Panc1 (cell line): ENCODE data around the gene WIPF2. TPM values are rescaled to one million over a fixed set of nuclear protein-coding genes. Genes with fewer than 3 reads are reported as not detected.

Source experiments
- ATAC-seq: fragments of 200-7000 bp; cut with Tn5 transposase; 2 replicates; pipeline ENCODE4 v1.9.1; 2020; ENCODE audit warnings: mild to moderate bottlenecking, moderate library complexity
- BruUV-seq: library from RNA; stranded (reverse); fragments of 400-500 nt; replicated peaks from 2 replicates; lab custom pipeline; 2021; lab: Mats Ljungman, UMichigan
- CTCF ChIA-PET: fragments of 300-600 bp; sonication (Branson Sonifier 250); formaldehyde crosslinking; loops from one replicate; lab custom pipeline; 2022; ENCODE audit warnings: antibody characterized with exemption; lab: Charles Lee
- POLR2A ChIA-PET: fragments of 300-600 bp; sonication (Branson Sonifier 250); formaldehyde crosslinking; loops from one replicate; lab custom pipeline; 2022; ENCODE audit warnings: antibody characterized with exemption; lab: Charles Lee
- DNase-seq: peaks from one replicate; pipeline ENCODE4 v3.0.0-alpha.2; 2010; ENCODE audit warnings: low read depth, low spot score
- H3K27ac ChIP-seq: 2 replicates; pipeline ENCODE4 v1.5.1; 2011; ENCODE audit warnings: mild to moderate bottlenecking, low read length, inconsistent platforms
- H3K27me3 ChIP-seq: fragments of 200-500 bp; sonication (Bioruptor generic); 2 replicates; pipeline ENCODE4 v1.6.0; 2014; ENCODE audit warnings: low read length, inconsistent platforms; ENCODE audit not compliant: control insufficient read depth, insufficient read depth
- H3K36me3 ChIP-seq: fragments of 200-500 bp; sonication (Bioruptor generic); 2 replicates; pipeline ENCODE4 v1.5.1; 2014; ENCODE audit warnings: inconsistent platforms, mild to moderate bottlenecking, low read length, moderate library complexity; ENCODE audit not compliant: control insufficient read depth, insufficient read depth
- H3K4me1 ChIP-seq: 2 replicates; pipeline ENCODE4 v1.5.1; 2011; ENCODE audit warnings: inconsistent platforms, mild to moderate bottlenecking, low read length, moderate library complexity; ENCODE audit not compliant: control insufficient read depth, insufficient read depth
- H3K4me3 ChIP-seq, 2 experiments: 2 replicates each; pipeline ENCODE4 v1.5.1; 2011 to 2012; ENCODE audit warnings: low read depth in 2 of 2, low read length in 2 of 2, mild to moderate bottlenecking in 2 of 2, inconsistent platforms in 1 of 2, moderate library complexity in 1 of 2
- H3K9me3 ChIP-seq: fragments of 200-500 bp; sonication (Bioruptor generic); 2 replicates; pipeline ENCODE4 v1.5.1; 2014; ENCODE audit warnings: low read depth, mild to moderate bottlenecking, inconsistent platforms, low read length, moderate library complexity; ENCODE audit not compliant: control insufficient read depth, insufficient read depth
- POLR2AphosphoS5 ChIP-seq: IDR thresholded peaks from 2 replicates; pipeline ENCODE4 v1.6.1; 2012; ENCODE audit warnings: mild to moderate bottlenecking, low read depth, low read length, moderate library complexity
- SIN3A ChIP-seq: IDR thresholded peaks from 2 replicates; pipeline ENCODE4 v1.6.1; 2012; ENCODE audit warnings: low read depth, mild to moderate bottlenecking, low read length, moderate library complexity, borderline replicate concordance; ENCODE audit not compliant: insufficient read depth
- TCF7L2 ChIP-seq: IDR thresholded peaks from 2 replicates; pipeline ENCODE4 v1.6.1; 2011; ENCODE audit warnings: mild to moderate bottlenecking, low read depth, low read length, inconsistent platforms
- in situ Hi-C: cut with HindIII; loops from 2 replicates; pipeline ENCODE4 v1.10.0; 2016; ENCODE audit warnings: low sequenced_read_pairs, low pct_unique_long_range_greater_than_20kb
- intact Hi-C: fragments of 100-400 bp; cut with micrococcal nuclease; formaldehyde crosslinking; loops from one replicate; pipeline ENCODE4 v1.10.0; 2022; ENCODE audit not compliant: unreplicated experiment
- total RNA-seq: library from RNA; stranded (reverse); gene quantifications from one replicate; pipeline ENCODE4 v1.2.1, GENCODE V29; 2021; ENCODE audit not compliant: unreplicated experiment
- TF ChIP-seq, protein P1 (sequence below): fragments of 450-650 bp; IDR thresholded peaks from 2 replicates; pipeline ENCODE4 v1.5.1; 2017; ENCODE audit warnings: mild to moderate bottlenecking
- TF ChIP-seq, protein P2 (sequence below), 2 experiments: IDR thresholded peaks; 2 replicates each; pipeline ENCODE4 v1.6.1; 2011 to 2012; ENCODE audit warnings: low read depth in 2 of 2, control low read depth in 1 of 2, low read length in 1 of 2, mild to moderate bottlenecking in 1 of 2, moderate library complexity in 1 of 2; ENCODE audit not compliant: insufficient read depth in 1 of 2

WIPF2 gene
- total RNA-seq, 1 experiment from 2014 or later, result 45.9 TPM

DNA sequence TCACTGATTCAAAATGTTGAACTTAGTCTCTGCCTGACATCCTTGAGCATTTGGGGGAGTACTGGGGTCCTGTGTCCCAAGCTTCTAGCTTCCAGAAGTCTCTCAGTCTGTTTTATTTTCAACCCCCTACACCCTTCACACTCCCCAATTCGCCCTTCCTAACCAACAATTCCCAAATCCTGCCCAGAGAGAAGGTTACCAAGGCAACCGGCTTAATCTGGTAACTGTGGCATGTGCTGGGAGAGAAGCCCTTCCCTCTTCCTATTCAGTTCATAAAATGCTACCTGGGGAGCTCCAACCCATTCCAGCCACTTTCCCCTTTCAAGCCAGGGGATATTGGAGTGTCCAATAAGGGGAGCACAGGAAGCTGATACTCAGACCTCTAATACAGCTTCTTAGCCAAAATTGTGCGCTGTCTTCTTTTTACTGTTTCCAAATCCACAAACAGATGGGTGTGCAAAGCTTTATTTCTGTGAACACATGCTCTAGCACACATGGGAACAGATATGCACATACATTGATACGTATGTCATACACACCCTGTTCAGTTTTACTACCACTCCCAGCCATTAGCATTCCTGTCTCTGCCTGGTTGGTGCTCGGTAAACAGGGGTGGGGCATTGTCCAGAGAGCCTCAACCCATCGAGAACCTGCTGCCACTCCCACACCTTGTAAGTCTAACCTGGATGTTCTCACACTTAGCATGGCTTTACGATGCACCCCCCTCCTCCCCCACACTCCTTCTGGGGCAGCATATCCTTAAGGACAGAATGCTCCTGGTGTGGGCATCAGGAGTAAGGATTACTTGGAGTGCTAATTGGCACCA, 43.0 kb upstream of the WIPF2 start:
- no peak for DNase-seq
- no peak for TF ChIP-seq TCF7L2
- TF ChIP-seq, protein P1, sequence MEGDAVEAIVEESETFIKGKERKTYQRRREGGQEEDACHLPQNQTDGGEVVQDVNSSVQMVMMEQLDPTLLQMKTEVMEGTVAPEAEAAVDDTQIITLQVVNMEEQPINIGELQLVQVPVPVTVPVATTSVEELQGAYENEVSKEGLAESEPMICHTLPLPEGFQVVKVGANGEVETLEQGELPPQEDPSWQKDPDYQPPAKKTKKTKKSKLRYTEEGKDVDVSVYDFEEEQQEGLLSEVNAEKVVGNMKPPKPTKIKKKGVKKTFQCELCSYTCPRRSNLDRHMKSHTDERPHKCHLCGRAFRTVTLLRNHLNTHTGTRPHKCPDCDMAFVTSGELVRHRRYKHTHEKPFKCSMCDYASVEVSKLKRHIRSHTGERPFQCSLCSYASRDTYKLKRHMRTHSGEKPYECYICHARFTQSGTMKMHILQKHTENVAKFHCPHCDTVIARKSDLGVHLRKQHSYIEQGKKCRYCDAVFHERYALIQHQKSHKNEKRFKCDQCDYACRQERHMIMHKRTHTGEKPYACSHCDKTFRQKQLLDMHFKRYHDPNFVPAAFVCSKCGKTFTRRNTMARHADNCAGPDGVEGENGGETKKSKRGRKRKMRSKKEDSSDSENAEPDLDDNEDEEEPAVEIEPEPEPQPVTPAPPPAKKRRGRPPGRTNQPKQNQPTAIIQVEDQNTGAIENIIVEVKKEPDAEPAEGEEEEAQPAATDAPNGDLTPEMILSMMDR, result no peak
- TF ChIP-seq, protein P2, sequence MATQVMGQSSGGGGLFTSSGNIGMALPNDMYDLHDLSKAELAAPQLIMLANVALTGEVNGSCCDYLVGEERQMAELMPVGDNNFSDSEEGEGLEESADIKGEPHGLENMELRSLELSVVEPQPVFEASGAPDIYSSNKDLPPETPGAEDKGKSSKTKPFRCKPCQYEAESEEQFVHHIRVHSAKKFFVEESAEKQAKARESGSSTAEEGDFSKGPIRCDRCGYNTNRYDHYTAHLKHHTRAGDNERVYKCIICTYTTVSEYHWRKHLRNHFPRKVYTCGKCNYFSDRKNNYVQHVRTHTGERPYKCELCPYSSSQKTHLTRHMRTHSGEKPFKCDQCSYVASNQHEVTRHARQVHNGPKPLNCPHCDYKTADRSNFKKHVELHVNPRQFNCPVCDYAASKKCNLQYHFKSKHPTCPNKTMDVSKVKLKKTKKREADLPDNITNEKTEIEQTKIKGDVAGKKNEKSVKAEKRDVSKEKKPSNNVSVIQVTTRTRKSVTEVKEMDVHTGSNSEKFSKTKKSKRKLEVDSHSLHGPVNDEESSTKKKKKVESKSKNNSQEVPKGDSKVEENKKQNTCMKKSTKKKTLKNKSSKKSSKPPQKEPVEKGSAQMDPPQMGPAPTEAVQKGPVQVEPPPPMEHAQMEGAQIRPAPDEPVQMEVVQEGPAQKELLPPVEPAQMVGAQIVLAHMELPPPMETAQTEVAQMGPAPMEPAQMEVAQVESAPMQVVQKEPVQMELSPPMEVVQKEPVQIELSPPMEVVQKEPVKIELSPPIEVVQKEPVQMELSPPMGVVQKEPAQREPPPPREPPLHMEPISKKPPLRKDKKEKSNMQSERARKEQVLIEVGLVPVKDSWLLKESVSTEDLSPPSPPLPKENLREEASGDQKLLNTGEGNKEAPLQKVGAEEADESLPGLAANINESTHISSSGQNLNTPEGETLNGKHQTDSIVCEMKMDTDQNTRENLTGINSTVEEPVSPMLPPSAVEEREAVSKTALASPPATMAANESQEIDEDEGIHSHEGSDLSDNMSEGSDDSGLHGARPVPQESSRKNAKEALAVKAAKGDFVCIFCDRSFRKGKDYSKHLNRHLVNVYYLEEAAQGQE (IDR thresholded peaks at IDR 0.05; ENCODE audit: insufficient read depth in 1 of 2, low read depth in 2 of 2, low read length in 1 of 2), result no peak
- TF ChIP-seq SIN3A, result no peak
- no peak for TF ChIP-seq POLR2AphosphoS5
- in situ Hi-C loops, result no loop called here

DNA sequence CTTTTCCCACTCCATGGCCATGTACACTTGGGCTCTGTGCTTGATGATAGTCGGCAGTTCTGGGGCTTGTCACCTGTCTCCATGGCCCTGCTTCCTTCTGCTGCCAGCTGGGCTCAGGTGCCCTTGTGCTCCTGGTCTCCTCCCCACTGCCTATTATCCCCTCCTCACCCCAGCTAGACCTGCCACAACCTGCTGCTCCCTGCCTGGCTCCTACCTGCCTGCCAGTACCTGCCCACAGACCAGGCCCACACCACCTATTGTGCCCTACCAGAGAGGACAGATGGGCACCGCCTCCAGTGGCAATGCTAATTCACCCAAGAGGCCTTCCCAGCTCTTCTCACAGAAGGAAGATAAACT, 42.4 kb upstream of the WIPF2 start:
- DNase-seq, result no peak
- no peaks in the 10 kb centered on the region; the same call in 1 of the 2 replicates for H3K36me3 ChIP-seq
- peaks cover 12% of the 10 kb centered on the region for H3K4me1 ChIP-seq
- no peaks in the 10 kb centered on the region for H3K27me3 ChIP-seq
- TF ChIP-seq, protein P1, result no peak
- TF ChIP-seq, protein P2 (IDR thresholded peaks at IDR 0.05; ENCODE audit: insufficient read depth in 1 of 2, low read depth in 2 of 2, low read length in 1 of 2), result no peak
- TF ChIP-seq TCF7L2 (no peak), POLR2AphosphoS5 (no peak), SIN3A (no peak)
- no TSS peak for BruUV-seq
- POLR2A ChIA-PET, result no interaction called here
- CTCF ChIA-PET, result no interaction called here
- no peak overlapping the region for H3K27ac ChIP-seq
- no peak overlapping the region for H3K4me3 ChIP-seq
- in situ Hi-C loops (no loop called here), intact Hi-C loops (no loop called here)
- peak; percentile 22 for ATAC-seq
- H3K9me3 ChIP-seq, result no peaks in the 10 kb centered on the region

More for the DNA sequence above, 43.0 kb upstream of the WIPF2 start:
- Histone ChIP-seq H3K4me3 (no peak overlapping the region), H3K27ac (no peak overlapping the region), H3K36me3 (peaks cover 5% of the 10 kb centered on the region; the same call in 1 of the 2 replicates), H3K27me3 (no peaks in the 10 kb centered on the region), H3K4me1 (peaks cover 12% of the 10 kb centered on the region), H3K9me3 (no peaks in the 10 kb centered on the region)
- ChIA-PET CTCF (interaction anchor here (0.6 kb wide), 1 partner anchor 24 kb away, joined by 5 read pairs; no protein-coding TSS in a partner anchor), POLR2A (no interaction called here)
- no peak; the same call in 1 of the 2 replicates for ATAC-seq
- intact Hi-C loops, result no loop called here
- BruUV-seq, result no TSS peak
